HG03521 (cell line): ENCODE data around the gene VPS26C.
"Not testable (repeated sequence)": the region's sequence is repeated elsewhere in the genome, so short reads cannot be mapped to it uniquely, and the experiment has no call there.

ENCODE experiments used
- ATAC-seq: cut with Tn5 transposase; IDR thresholded peaks from one replicate; pipeline ENCODE4 v1.9.1; 2021; ENCODE audit warnings: mild to moderate bottlenecking, moderate library complexity; ENCODE audit not compliant: unreplicated experiment

VPS26C gene

GRCh38 chr21:37231671-37232070 is 35.5 kb downstream of the VPS26C start:
- no peak for ATAC-seq

GRCh38 chr21:37231249-37231645 is 35.9 kb downstream of the VPS26C start:
- no peak for ATAC-seq

- ATAC-seq: no peak
Observed at GRCh38 chr21:37230632-37231248, 36.4 kb downstream of the VPS26C start.

- no peak for ATAC-seq
Observed at GRCh38 chr21:37228003-37228400, 39.1 kb downstream of the VPS26C start.

GRCh38 chr21:37227071-37228002 is 39.8 kb downstream of the VPS26C start:
- ATAC-seq: no peak

- ATAC-seq: no peak
Observed at GRCh38 chr21:37226041-37226920, 40.9 kb downstream of the VPS26C start.

- no peak for ATAC-seq
Observed at GRCh38 chr21:37224861-37225839, 42.0 kb downstream of the VPS26C start.

- no peak for ATAC-seq
Observed at GRCh38 chr21:37223804-37224345, 43.3 kb downstream of the VPS26C start.

- not testable (repeated sequence) for ATAC-seq
Observed at GRCh38 chr21:37222248-37222647, 44.9 kb downstream of the VPS26C start.

GRCh38 chr21:37220981-37221664 is 46.0 kb downstream of the VPS26C start:
- ATAC-seq: peak; percentile 73

GRCh38 chr21:37220433-37220980 is 46.6 kb downstream of the VPS26C start:
- peak; percentile 27 for ATAC-seq

- ATAC-seq: no peak
Observed at GRCh38 chr21:37219761-37220432, 47.2 kb downstream of the VPS26C start.

GRCh38 chr21:37214952-37215351 is 52.2 kb downstream of the VPS26C start:
- ATAC-seq: no peak

- ATAC-seq: no peak
Observed at GRCh38 chr21:37210799-37211198, 56.3 kb downstream of the VPS26C start.

GRCh38 chr21:37210130-37210529 is 57.0 kb downstream of the VPS26C start:
- no peak for ATAC-seq

GRCh38 chr21:37208741-37209225 is 58.4 kb downstream of the VPS26C start:
- ATAC-seq: peak; percentile 26

GRCh38 chr21:37208056-37208721 is 58.9 kb downstream of the VPS26C start:
- ATAC-seq: peak; percentile 60
